Colonic mucosa (tissue), 4 donors: ENCODE data around the gene FNDC3B. TPM values are rescaled to one million over a fixed set of nuclear protein-coding genes. Genes with fewer than 3 reads are reported as not detected.

Experiments
- DNase-seq: peaks from one replicate; pipeline ENCODE4 v3.0.0-alpha.2; 2020
- H3K27ac ChIP-seq: fragments of 200-600 bp; one replicate; pipeline ENCODE4 v1.8.0; 2021
- H3K27me3 ChIP-seq: fragments of 200-600 bp; one replicate; pipeline ENCODE4 v1.8.0; 2021
- H3K36me3 ChIP-seq: fragments of 200-600 bp; one replicate; pipeline ENCODE4 v1.8.0; 2021
- H3K4me1 ChIP-seq: fragments of 200-600 bp; one replicate; pipeline ENCODE4 v1.8.0; 2021; ENCODE audit warnings: mild to moderate bottlenecking
- H3K4me3 ChIP-seq: fragments of 200-600 bp; one replicate; pipeline ENCODE4 v1.8.0; 2021
- H3K9ac ChIP-seq, 2 donors: one replicate each; pipeline ENCODE4 v1.7.0; 2013; ENCODE audit warnings: control low read depth in 2 of 2, low read depth in 2 of 2, low read length in 2 of 2
- H3K9me3 ChIP-seq: fragments of 200-600 bp; one replicate; pipeline ENCODE4 v1.8.0; 2021
- CTCF ChIP-seq: fragments of 200-600 bp; IDR thresholded peaks from one replicate; pipeline ENCODE4 v1.8.0; 2022; ENCODE audit warnings: antibody characterized with exemption, mild to moderate bottlenecking
- intact Hi-C: fragments of 100-400 bp; cut with DNase I; formaldehyde crosslinking; loops from one replicate; pipeline ENCODE4 v1.14.1; 2022
- total RNA-seq, 2 donors: library from RNA; stranded (reverse); fragmentation: NEBNext Ultra II Directional in 1 of 2; extraction: Animal tissue kit (Norgen Biotek cat#: 25700) in 1 of 2; gene quantifications; one replicate each; pipeline ENCODE4 v1.2.1, GENCODE V29; 2021
- donor health status: healthy.
- donor health status: DM: no; HTN: no; CAD: no.
- donor health status: DM: no; HTN: no; CAD: no.

FNDC3B gene
- total RNA-seq, 2 donors from 2014 or later: 66.7 to 142 TPM

GRCh38 chr3:172152874-172153273 lies 113.5 kb downstream of the FNDC3B start:
- no peak for DNase-seq
- Histone ChIP-seq H3K4me1 (peaks cover 9% of the 10 kb centered on the region), H3K36me3 (no peaks in the 10 kb centered on the region), H3K27ac (peak overlapping the region; percentile 73), H3K9me3 (no peaks in the 10 kb centered on the region), H3K27me3 (no peaks in the 10 kb centered on the region), H3K9ac (peak overlapping the region; percentile 4 to 36), H3K4me3 (no peak overlapping the region)
- no peak for TF ChIP-seq CTCF
- intact Hi-C loops: no loop called here

- no peaks in the 10 kb centered on the region for H3K9me3 ChIP-seq
- peak overlapping the region; percentile 4 to 36 for H3K9ac ChIP-seq
- intact Hi-C loops: no loop called here
- peak; percentile 86 for DNase-seq
- peak overlapping the region; percentile 73 for H3K27ac ChIP-seq
- no peak for TF ChIP-seq CTCF
- no peaks in the 10 kb centered on the region for H3K36me3 ChIP-seq
- peaks cover 9% of the 10 kb centered on the region for H3K4me1 ChIP-seq
- H3K27me3 ChIP-seq: no peaks in the 10 kb centered on the region
- H3K4me3 ChIP-seq: no peak overlapping the region
These were observed 114.0 kb downstream of the FNDC3B start for GRCh38 chr3:172153335-172153861.

GRCh38 chr3:172154768-172155664 lies 115.6 kb downstream of the FNDC3B start:
- H3K9ac ChIP-seq: no peak overlapping the region
- no peaks in the 10 kb centered on the region for H3K27me3 ChIP-seq
- TF ChIP-seq CTCF: no peak
- no peak overlapping the region for H3K4me3 ChIP-seq
- H3K4me1 ChIP-seq: peaks cover 9% of the 10 kb centered on the region
- H3K27ac ChIP-seq: no peak overlapping the region
- DNase-seq: no peak
- no peaks in the 10 kb centered on the region for H3K36me3 ChIP-seq
- H3K9me3 ChIP-seq: no peaks in the 10 kb centered on the region
- intact Hi-C loops: no loop called here

GRCh38 chr3:172155897-172156585 lies 116.7 kb downstream of the FNDC3B start:
- H3K27ac ChIP-seq: no peak overlapping the region
- H3K9ac ChIP-seq: no peak overlapping the region
- TF ChIP-seq CTCF: no peak
- H3K27me3 ChIP-seq: no peaks in the 10 kb centered on the region
- intact Hi-C loops: no loop called here
- no peak for DNase-seq
- H3K4me1 ChIP-seq: peaks cover 9% of the 10 kb centered on the region
- no peaks in the 10 kb centered on the region for H3K36me3 ChIP-seq
- no peak overlapping the region for H3K4me3 ChIP-seq
- H3K9me3 ChIP-seq: no peaks in the 10 kb centered on the region

- Histone ChIP-seq H3K27ac (no peak overlapping the region), H3K9me3 (no peaks in the 10 kb centered on the region)
These were observed 117.2 kb downstream of the FNDC3B start for GRCh38 chr3:172156586-172156955.

More at GRCh38 chr3:172156586-172156955, 117.2 kb downstream of the FNDC3B start:
- Histone ChIP-seq H3K36me3 (no peaks in the 10 kb centered on the region), H3K4me1 (peaks cover 9% of the 10 kb centered on the region), H3K4me3 (no peak overlapping the region), H3K27me3 (no peaks in the 10 kb centered on the region), H3K9ac (no peak overlapping the region)
- TF ChIP-seq CTCF: no peak
- intact Hi-C loops: no loop called here
- no peak for DNase-seq
